Neuronal stem cell (in vitro differentiated cells): Measurements from ENCODE around the gene TBC1D7.
A peak's percentile ranks its signal among the peaks of the same experiment; 100 is the strongest.

Source experiments
- DNase-seq: peaks from one replicate; pipeline ENCODE4 v3.0.0-alpha.2; 2013; ENCODE audit warnings: low spot score
- H2AFZ ChIP-seq: one replicate; pipeline ENCODE4 v1.6.1; 2013; ENCODE audit warnings: mild to moderate bottlenecking, low read length, inconsistent platforms
- H2AK5ac ChIP-seq: 2 replicates; pipeline ENCODE4 v1.6.1; 2013; ENCODE audit warnings: low read depth, mild to moderate bottlenecking, inconsistent platforms, low read length, moderate library complexity, mixed read lengths
- H2BK120ac ChIP-seq: 2 replicates; pipeline ENCODE4 v1.6.1; 2013; ENCODE audit warnings: low read depth, mild to moderate bottlenecking, inconsistent platforms, low read length, moderate library complexity, mixed read lengths
- H2BK12ac ChIP-seq: one replicate; pipeline ENCODE4 v1.6.1; 2013; ENCODE audit warnings: low read length, inconsistent platforms
- H2BK15ac ChIP-seq: 2 replicates; pipeline ENCODE4 v1.6.1; 2013; ENCODE audit warnings: mild to moderate bottlenecking, low read length, inconsistent platforms, mixed read lengths
- H2BK5ac ChIP-seq: one replicate; pipeline ENCODE4 v1.6.1; 2013; ENCODE audit warnings: inconsistent platforms, mild to moderate bottlenecking, low read length, moderate library complexity
- H3K14ac ChIP-seq: one replicate; pipeline ENCODE4 v1.6.1; 2013; ENCODE audit warnings: low read length, inconsistent platforms
- H3K18ac ChIP-seq: 2 replicates; pipeline ENCODE4 v1.6.1; 2013; ENCODE audit warnings: low read length, inconsistent platforms
- H3K23ac ChIP-seq: 2 replicates; pipeline ENCODE4 v1.6.1; 2013; ENCODE audit warnings: low read depth, mild to moderate bottlenecking, mixed read lengths, low read length, inconsistent platforms; ENCODE audit not compliant: poor library complexity
- H3K27ac ChIP-seq: replicated peaks from 3 replicates; pipeline ENCODE4 v1.5.1; 2013; ENCODE audit warnings: low read length, inconsistent platforms
- H3K27me3 ChIP-seq, 3 experiments: 2 replicates each; pipeline ENCODE4 v1.6.1; 2013; ENCODE audit warnings: low read length in 3 of 3, mild to moderate bottlenecking in 2 of 3, inconsistent platforms in 1 of 3, low read depth in 1 of 3, mixed read lengths in 1 of 3, moderate library complexity in 1 of 3; ENCODE audit not compliant: control insufficient read depth in 3 of 3, insufficient read depth in 3 of 3
- H3K36me3 ChIP-seq, 2 donors: replicated peaks in 1 of 2; 2 replicates each; pipeline ENCODE4 v1.6.1; 2013; ENCODE audit warnings: low read length in 2 of 2; ENCODE audit not compliant: control insufficient read depth in 2 of 2, insufficient read depth in 2 of 2
- H3K4ac ChIP-seq: 2 replicates; pipeline ENCODE4 v1.6.1; 2013; ENCODE audit warnings: inconsistent platforms, mild to moderate bottlenecking, low read length, moderate library complexity
- H3K4me1 ChIP-seq, 2 donors: 1 replicate in 1 of 2; 2 replicates in 1 of 2; pipeline ENCODE4 v1.6.1; 2013; ENCODE audit warnings: low read length in 2 of 2, low read depth in 1 of 2; ENCODE audit not compliant: control insufficient read depth in 2 of 2, insufficient read depth in 1 of 2
- H3K4me2 ChIP-seq: one replicate; pipeline ENCODE4 v1.6.1; 2013; ENCODE audit warnings: mild to moderate bottlenecking, low read length, inconsistent platforms; ENCODE audit not compliant: insufficient read depth, poor library complexity, severe bottlenecking
- H3K4me3 ChIP-seq, 2 donors: 2 replicates each; pipeline ENCODE4 v1.5.1; 2013; ENCODE audit warnings: low read length in 2 of 2, mild to moderate bottlenecking in 2 of 2, inconsistent platforms in 1 of 2, moderate library complexity in 1 of 2
- H3K79me1 ChIP-seq: one replicate; pipeline ENCODE4 v1.6.1; 2013; ENCODE audit warnings: low read depth, mild to moderate bottlenecking, inconsistent platforms, low read length, moderate library complexity
- H3K9ac ChIP-seq: one replicate; pipeline ENCODE4 v1.6.1; 2013; ENCODE audit warnings: mild to moderate bottlenecking, low read depth, low read length, inconsistent platforms; ENCODE audit not compliant: poor library complexity
- H3K9me3 ChIP-seq, 2 donors: replicated peaks in 1 of 2; 2 replicates each; pipeline versions ENCODE3 to v1.6.1; 2013; ENCODE audit warnings: low read length in 2 of 2, mild to moderate bottlenecking in 2 of 2, inconsistent platforms in 1 of 2, low read depth in 1 of 2, mixed read lengths in 1 of 2, moderate library complexity in 1 of 2; ENCODE audit not compliant: control insufficient read depth in 2 of 2, insufficient read depth in 1 of 2
- H4K8ac ChIP-seq: one replicate; pipeline ENCODE4 v1.6.1; 2013; ENCODE audit warnings: low read depth, mild to moderate bottlenecking, inconsistent platforms, low read length, moderate library complexity
- H4K91ac ChIP-seq: one replicate; pipeline ENCODE4 v1.6.1; 2013; ENCODE audit warnings: low read length, low read depth, mild to moderate bottlenecking, inconsistent platforms; ENCODE audit not compliant: poor library complexity
- WGBS, 2 donors: extraction: QIAGEN DNeasy Blood & Tissue Kit; methylation state at CpG; one replicate each; pipeline ENCODE4 v1.1.7; 2013; ENCODE audit warnings: missing lambda C conversion rate in 2 of 2, mixed read lengths in 1 of 2; ENCODE audit not compliant: insufficient read length in 2 of 2, insufficient replicate concordance in 1 of 2; ENCODE audit errors: extremely low coverage in 2 of 2; 5-methylcytosine and 5-hydroxymethylcytosine counted together

TBC1D7 gene

DNA sequence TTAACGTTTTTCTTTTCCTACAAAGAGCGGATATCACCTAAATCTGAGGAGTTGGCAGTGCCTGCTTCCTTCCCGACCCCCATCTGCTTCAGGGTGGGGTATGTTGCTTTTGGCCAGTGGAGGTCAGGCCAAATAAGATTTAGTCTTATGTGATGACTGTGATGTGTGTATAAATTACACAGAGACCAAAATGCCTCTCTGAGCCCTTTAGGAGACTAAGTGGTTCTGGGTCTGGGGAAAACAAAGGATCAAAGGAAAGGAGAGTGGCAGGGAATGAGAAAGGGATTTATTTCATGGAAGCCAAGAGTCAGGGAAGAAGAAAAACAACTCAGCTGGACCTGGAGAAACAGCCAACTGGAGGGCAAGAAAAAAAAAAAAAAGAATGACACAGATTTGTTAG lies 39.1 kb upstream of the TBC1D7 start:
- no peak overlapping the region for H4K91ac ChIP-seq

DNA sequence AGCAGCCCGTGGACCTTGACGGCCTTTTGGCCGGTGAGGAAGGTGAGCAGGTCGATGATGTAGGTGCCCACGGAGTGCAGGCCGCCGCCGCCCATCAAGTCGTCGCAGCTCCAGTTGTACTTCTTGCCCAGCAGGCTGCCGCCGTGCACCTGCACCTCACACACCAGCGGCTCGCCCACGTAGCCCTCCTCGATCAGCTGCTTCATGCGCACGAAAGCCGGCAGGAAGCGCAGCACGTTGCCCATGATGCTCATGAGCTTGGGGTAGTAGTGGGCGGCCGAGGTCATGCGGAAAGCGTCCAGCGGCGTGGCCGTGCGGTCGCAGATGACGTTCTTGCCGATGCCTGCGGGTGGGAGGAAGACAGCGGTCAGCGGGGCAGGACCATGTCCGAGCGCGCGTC lies 37.0 kb upstream of the TBC1D7 start:
- Histone ChIP-seq H2BK120ac (no peak overlapping the region), H2AFZ (no peak overlapping the region), H3K9me3 (peaks cover 0 to 2% of the 10 kb centered on the region in 2 donors), H3K27ac (no peak overlapping the region), H3K9ac (peak overlapping the region; percentile 31), H2BK5ac (peak overlapping the region; percentile 46), H3K4me1 (peaks cover 8 to 13% of the 10 kb centered on the region in 2 donors), H3K18ac (peak overlapping the region; percentile 81), H2AK5ac (peak overlapping the region; percentile 61), H2BK15ac (peak overlapping the region; percentile 39), H3K4me2 (no peak overlapping the region), H4K91ac (no peak overlapping the region), H3K79me1 (peaks cover 2% of the 10 kb centered on the region), H3K4me3 (peak overlapping the region in 1 of 2 donors; percentile 57), H3K27me3 (no peaks in the 10 kb centered on the region), H4K8ac (no peak overlapping the region), H3K4ac (no peak overlapping the region), H3K14ac (no peak overlapping the region), H2BK12ac (peak overlapping the region; percentile 91), H3K23ac (peak overlapping the region; percentile 66), H3K36me3 (no peaks in the 10 kb centered on the region)
- WGBS, 2 donors = no CpG with 5 or more reads among the region's 39 CpGs
- no peak for DNase-seq

More for the DNA sequence above, 39.1 kb upstream of the TBC1D7 start:
- no peak overlapping the region for H3K4ac ChIP-seq
- WGBS, 2 donors = no CpG with 5 or more reads among the region's 3 CpGs
- no peak overlapping the region for H2BK12ac ChIP-seq
- no peak overlapping the region for H4K8ac ChIP-seq
- no peaks in the 10 kb centered on the region for H3K36me3 ChIP-seq
- H3K23ac ChIP-seq = no peak overlapping the region
- H3K4me2 ChIP-seq = no peak overlapping the region
- H3K27me3 ChIP-seq = no peaks in the 10 kb centered on the region
- no peak overlapping the region for H2AK5ac ChIP-seq
- H3K9ac ChIP-seq = no peak overlapping the region
- H2BK5ac ChIP-seq = no peak overlapping the region
- H3K27ac ChIP-seq = no peak overlapping the region
- peak overlapping the region; percentile 51 for H2AFZ ChIP-seq
- H3K4me3 ChIP-seq = no peak overlapping the region
- peaks cover 0 to 2% of the 10 kb centered on the region in 2 donors for H3K9me3 ChIP-seq
- H3K4me1 ChIP-seq = peaks cover 8 to 22% of the 10 kb centered on the region in 2 donors
- no peak overlapping the region for H3K18ac ChIP-seq
- no peak overlapping the region for H3K14ac ChIP-seq
- H2BK15ac ChIP-seq = no peak overlapping the region
- peak; percentile 32 for DNase-seq
- peaks cover 2% of the 10 kb centered on the region for H3K79me1 ChIP-seq
- H2BK120ac ChIP-seq = no peak overlapping the region

- Histone ChIP-seq H3K9me3 (peaks cover 0 to 2% of the 10 kb centered on the region in 2 donors), H3K27me3 (no peaks in the 10 kb centered on the region), H3K23ac (peak overlapping the region; percentile 66), H2AK5ac (peak overlapping the region; percentile 61), H3K4me2 (no peak overlapping the region), H3K4ac (no peak overlapping the region), H4K91ac (no peak overlapping the region), H2BK12ac (no peak overlapping the region), H3K18ac (peak overlapping the region; percentile 35), H4K8ac (no peak overlapping the region), H2AFZ (no peak overlapping the region), H2BK5ac (peak overlapping the region; percentile 46), H3K36me3 (no peaks in the 10 kb centered on the region), H3K79me1 (peaks cover 2% of the 10 kb centered on the region), H3K9ac (peak overlapping the region; percentile 31), H3K14ac (no peak overlapping the region), H3K4me1 (peaks cover 8 to 13% of the 10 kb centered on the region in 2 donors), H3K4me3 (peak overlapping the region in 1 of 2 donors; percentile 51), H3K27ac (no peak overlapping the region), H2BK15ac (peak overlapping the region; percentile 42), H2BK120ac (peak overlapping the region; percentile 51)
- no peak for DNase-seq
- WGBS, 2 donors = no CpG with 5 or more reads among the region's 34 CpGs
Measured at GRCh38 chr6:13364842-13365241, 36.5 kb upstream of the TBC1D7 start.

DNA sequence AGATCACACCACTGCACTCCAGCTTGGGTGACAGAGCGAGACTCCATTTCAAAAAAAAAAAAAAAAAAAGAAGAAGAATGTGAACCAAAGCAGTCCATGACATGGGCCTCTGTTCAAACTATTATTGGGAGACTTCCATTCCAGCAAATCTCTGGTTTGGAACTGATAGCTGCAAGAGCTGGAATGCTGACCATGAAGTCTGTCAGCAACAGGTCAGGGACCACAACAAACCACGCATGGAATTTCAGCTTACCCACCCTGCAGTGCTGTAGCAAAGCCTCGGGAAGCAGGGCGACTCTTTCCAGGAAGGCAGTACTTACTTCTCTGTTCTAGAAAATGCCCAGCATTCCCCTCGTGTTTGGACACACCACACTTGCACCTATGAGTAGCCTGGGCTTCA lies 34.1 kb upstream of the TBC1D7 start:
- Histone ChIP-seq H3K27ac (no peak overlapping the region), H3K4me1 (peaks cover 5 to 18% of the 10 kb centered on the region in 2 donors), H2BK12ac (no peak overlapping the region), H4K91ac (no peak overlapping the region), H3K27me3 (no peaks in the 10 kb centered on the region), H2BK120ac (no peak overlapping the region), H3K4ac (peak overlapping the region; percentile 55), H3K14ac (no peak overlapping the region), H3K79me1 (peaks cover 2% of the 10 kb centered on the region), H4K8ac (no peak overlapping the region), H3K9me3 (peaks cover 0 to 2% of the 10 kb centered on the region in 2 donors), H2AK5ac (no peak overlapping the region), H3K4me3 (no peak overlapping the region), H2AFZ (peak overlapping the region; percentile 5), H3K23ac (no peak overlapping the region), H2BK15ac (no peak overlapping the region), H2BK5ac (no peak overlapping the region), H3K4me2 (no peak overlapping the region), H3K18ac (no peak overlapping the region), H3K9ac (no peak overlapping the region), H3K36me3 (no peaks in the 10 kb centered on the region)
- no peak for DNase-seq
- no CpG with 5 or more reads among the region's 5 CpGs for WGBS, 2 donors
